Epithelial cell of esophagus (primary cell): ENCODE measurements around the gene ERVMER34-1.
A peak's percentile ranks its signal among the peaks of the same experiment; 100 is the strongest.

Experiments used
- DNase-seq: peaks from one replicate; pipeline ENCODE4 v3.0.0; 2010; ENCODE audit warnings: low read depth
- H3K4me3 ChIP-seq: 2 replicates; pipeline ENCODE4 v1.5.1; 2011; ENCODE audit warnings: mild to moderate bottlenecking, low read length, control low read depth
- CTCF ChIP-seq: IDR thresholded peaks from 2 replicates; pipeline ENCODE4 v1.5.1; 2011; ENCODE audit warnings: low read depth, mild to moderate bottlenecking, low read length, control low read depth, inconsistent platforms; ENCODE audit not compliant: insufficient read depth; ENCODE audit errors: missing control alignments

ERVMER34-1 gene

GRCh38 chr4:52714597-52715254 lies 36.5 kb downstream of the ERVMER34-1 start:
- DNase-seq: no peak
- no peak for TF ChIP-seq CTCF
- H3K4me3 ChIP-seq: no peak overlapping the region

- DNase-seq: no peak
- no peak for TF ChIP-seq CTCF
- peak overlapping the region; percentile 71 for H3K4me3 ChIP-seq
Observed at GRCh38 chr4:52713456-52713937, 37.7 kb downstream of the ERVMER34-1 start.

GRCh38 chr4:52712251-52713130 lies 38.7 kb downstream of the ERVMER34-1 start:
- DNase-seq: peak; percentile 99
- H3K4me3 ChIP-seq: peak overlapping the region; percentile 71
- TF ChIP-seq CTCF: no peak

- TF ChIP-seq CTCF: no peak
- no peak for DNase-seq
- peak overlapping the region; percentile 20 for H3K4me3 ChIP-seq
Observed at GRCh38 chr4:52711834-52712250, 39.4 kb downstream of the ERVMER34-1 start.

- no peak overlapping the region for H3K4me3 ChIP-seq
- TF ChIP-seq CTCF: no peak
- no peak for DNase-seq
Observed at GRCh38 chr4:52711272-52711671, 40.0 kb downstream of the ERVMER34-1 start.

GRCh38 chr4:52709155-52709554 lies 42.1 kb downstream of the ERVMER34-1 start:
- no peak for TF ChIP-seq CTCF
- no peak for DNase-seq
- no peak overlapping the region for H3K4me3 ChIP-seq
